ENCODE data around the gene CORO2B. TPM values are rescaled to one million over a fixed set of nuclear protein-coding genes. Genes with fewer than 3 reads are reported as not detected.
A peak's percentile ranks its signal among the peaks of the same experiment; 100 is the strongest.

The CORO2B gene
- total and polyA plus RNA-seq, 2 of the 4 experiments (the other 2 are of a cell fraction): 9.3 to 39.3 TPM

GRCh38 chr15:68626283-68626682 is 47.5 kb downstream of the CORO2B start:
- ChIA-PET POLR2A (ENCODE audit: unreplicated experiment) (no interaction called here), CTCF (no interaction called here)
- intact Hi-C loops (cut with micrococcal nuclease): no loop called here
- Histone ChIP-seq H3K79me1 (ENCODE audit: low read depth in 1 of 2, low read length in 2 of 2) (peaks cover 27 to 90% of the 10 kb centered on the region in 2 experiments), H3K4me3 (ENCODE audit: insufficient read depth, low read depth, low read length) (no peak overlapping the region), H3K23ac (ENCODE audit: low read depth, low read length) (no peak overlapping the region), H3K4me1 (ENCODE audit: control insufficient read depth, insufficient read depth, low read length) (peaks cover 29% of the 10 kb centered on the region), H3K9me3 (ENCODE audit: control insufficient read depth, insufficient read depth, low read length) (no peaks in the 10 kb centered on the region), H2AK9ac (replicated peaks; ENCODE audit: low read depth, low read length, poor library complexity) (peak overlapping the region; percentile 52), H3K9me1 (ENCODE audit: insufficient read depth, low read length) (peaks cover 40% of the 10 kb centered on the region), H3K4ac (ENCODE audit: low read depth, low read length) (peak overlapping the region; percentile 48; the same call in 1 of the 2 replicates), H2BK15ac (ENCODE audit: low read depth, low read length) (no peak overlapping the region; the same call in 2 of the 3 replicates), H3K18ac (ENCODE audit: low read depth, low read length) (no peak overlapping the region), H4K8ac (ENCODE audit: low read depth in 2 of 2, low read length in 2 of 2) (no peak overlapping the region), H3K14ac (replicated peaks; ENCODE audit: low read depth, low read length) (0 out of 2 replicates have a peak overlapping the region, but pooled peaks have one; percentile 40), H2BK20ac (ENCODE audit: low read depth, low read length) (0 out of 2 replicates have a peak overlapping the region, but pooled peaks have one; percentile 34), H3K4me2 (ENCODE audit: low read depth, low read length) (no peak overlapping the region), H2AFZ (replicated peaks; ENCODE audit: low read length, poor library complexity) (no peak overlapping the region), H4K91ac (ENCODE audit: insufficient read depth, low read depth, low read length) (no peak overlapping the region; the same call in 1 of the 2 replicates), H3K36me3 (ENCODE audit: control insufficient read depth, insufficient read depth, low read length) (no peaks in the 10 kb centered on the region), H3K27ac (ENCODE audit: insufficient read depth, low read length) (no peak overlapping the region), H2AK5ac (ENCODE audit: low read depth, low read length) (peak overlapping the region; percentile 61), H3K56ac (ENCODE audit: extremely low read depth, insufficient read depth, low read length) (no peak overlapping the region), H2BK120ac (ENCODE audit: low read depth, low read length) (no peak overlapping the region; the same call in 1 of the 2 replicates), H3K27me3 (ENCODE audit: control insufficient read depth, insufficient read depth, low read length) (no peaks in the 10 kb centered on the region), H4K5ac (ENCODE audit: low read depth, low read length) (no peak overlapping the region), H2BK5ac (ENCODE audit: low read depth, low read length, poor library complexity, severe bottlenecking) (no peak overlapping the region), H3K9ac (ENCODE audit: low read depth, low read length) (no peak overlapping the region), H4K20me1 (ENCODE audit: insufficient read depth, low read length) (no peaks in the 10 kb centered on the region)
- no TSS peak for BruUV-seq (replicated peaks)
- ATAC-seq (ENCODE audit: low read depth) (no peak), DNase-seq (no peak)
- dilution Hi-C loops (cut with HindIII; ENCODE audit: low sequenced_read_pairs, unreplicated experiment): no loop called here
- no CpG with 5 or more reads among the region's 3 CpGs for WGBS, 2 experiments (ENCODE audit: extremely low coverage in 2 of 2, insufficient read length in 1 of 2)
- in situ Hi-C loops (cut with MboI; ENCODE audit: low sequenced_read_pairs): no loop called here
- TF ChIP-seq POLR2A (IDR thresholded peaks at IDR 0.05; ENCODE audit: low read depth, low read length) (no peak), RCOR1 (IDR thresholded peaks at IDR 0.05; ENCODE audit: insufficient replicate concordance, low read length) (no peak)
